ENCODE results near the gene COL11A1. TPM values are rescaled to one million over a fixed set of nuclear protein-coding genes. Genes with fewer than 3 reads are reported as not detected.
A peak's percentile ranks its signal among the peaks of the same experiment; 100 is the strongest.
"Not testable (repeated sequence)": the region's sequence is repeated elsewhere in the genome, so short reads cannot be mapped to it uniquely, and the experiment has no call there.

Gene COL11A1
- 0.47 and 12.0 TPM in 2 replicates for total RNA-seq (2014; rRNA removed; shearing (Covaris generic))

GRCh38 chr1:103108376-103109150 lies at the start of gene COL11A1:
Gene COL11A1, minus strand, starts transcription at chr1:103108522. Its CDS starts 344 bp downstream, at chr1:103108178.
- DNase-seq (ENCODE audit: low spot score), result no peak

- peak; percentile 31 for DNase-seq (ENCODE audit: low spot score)
Measured at GRCh38 chr1:103156966-103157365, 48.6 kb upstream of the COL11A1 start.

- DNase-seq (ENCODE audit: low spot score), result no peak
Measured at GRCh38 chr1:103146166-103146565, 37.8 kb upstream of the COL11A1 start.

- no peak for DNase-seq (ENCODE audit: low spot score)
Measured at GRCh38 chr1:103145449-103145848, 37.1 kb upstream of the COL11A1 start.

GRCh38 chr1:103144681-103145080 lies 36.4 kb upstream of the COL11A1 start:
- no peak for DNase-seq (ENCODE audit: low spot score)

- no peak for DNase-seq (ENCODE audit: low spot score)
Measured at GRCh38 chr1:103142461-103142860, 34.1 kb upstream of the COL11A1 start.

- no peak for DNase-seq (ENCODE audit: low spot score)
Measured at GRCh38 chr1:103129796-103130195, 21.5 kb upstream of the COL11A1 start.

GRCh38 chr1:103129255-103129654 lies 20.9 kb upstream of the COL11A1 start:
- DNase-seq (ENCODE audit: low spot score), result no peak

- DNase-seq (ENCODE audit: low spot score), result not testable (repeated sequence)
Measured at GRCh38 chr1:103128256-103128655, 19.9 kb upstream of the COL11A1 start.

GRCh38 chr1:103125219-103125618 lies 16.9 kb upstream of the COL11A1 start:
- DNase-seq (ENCODE audit: low spot score), result no peak

- DNase-seq (ENCODE audit: low spot score), result no peak
Measured at GRCh38 chr1:103122983-103123720, 14.8 kb upstream of the COL11A1 start.

GRCh38 chr1:103120981-103121380 lies 12.7 kb upstream of the COL11A1 start:
- no peak for DNase-seq (ENCODE audit: low spot score)

GRCh38 chr1:103112546-103112945 lies 4.2 kb upstream of the COL11A1 start:
- DNase-seq (ENCODE audit: low spot score), result no peak

GRCh38 chr1:103111926-103112325 lies 3.6 kb upstream of the COL11A1 start:
- DNase-seq (ENCODE audit: low spot score), result no peak

GRCh38 chr1:103110701-103111100 lies 2.4 kb upstream of the COL11A1 start:
- no peak for DNase-seq (ENCODE audit: low spot score)

- DNase-seq (ENCODE audit: low spot score), result no peak
Measured at GRCh38 chr1:103109311-103109920, 1.1 kb upstream of the COL11A1 start.

GRCh38 chr1:103107741-103108375 lies 464 bp downstream of the COL11A1 start:
- no peak for DNase-seq (ENCODE audit: low spot score)

- peak; percentile 25 for DNase-seq (ENCODE audit: low spot score)
Measured at GRCh38 chr1:103106426-103107341, 1.6 kb downstream of the COL11A1 start.

GRCh38 chr1:103101399-103101798 lies 6.9 kb downstream of the COL11A1 start:
- no peak for DNase-seq (ENCODE audit: low spot score)

GRCh38 chr1:103089221-103089620 lies 19.1 kb downstream of the COL11A1 start:
- no peak for DNase-seq (ENCODE audit: low spot score)

- DNase-seq (ENCODE audit: low spot score), result no peak
Measured at GRCh38 chr1:103087256-103087655, 21.1 kb downstream of the COL11A1 start.
